ENCODE data around the gene NKAIN1.

GRCh38 chr1:31273619-31274018, 33.9 kb upstream of the NKAIN1 start:
- no peak for TF ChIP-seq L3MBTL2 (conservative IDR thresholded peaks at IDR 0.05)
- TF ChIP-seq ZNF384 (IDR thresholded peaks at IDR 0.05), result no peak
- no peak for TF ChIP-seq SUZ12 (IDR thresholded peaks at IDR 0.05)

Data from HEK293T (cell line).